Upper lobe of left lung (tissue), 4 donors: ENCODE data around the gene EIF2B5.

Experiments used
- EP300 ChIP-seq, 4 donors: sonication (generic); formaldehyde crosslinking; IDR thresholded peaks; one replicate each; pipeline ENCODE4 v1.5.1; 2017; ENCODE audit warnings: antibody characterized with exemption in 4 of 4, control low read depth in 2 of 4
- POLR2A ChIP-seq, 4 donors: fragments of 450-650 bp; IDR thresholded peaks; one replicate each; pipeline ENCODE4 v1.5.1; 2016 to 2017; ENCODE audit warnings: antibody characterized with exemption in 4 of 4, mild to moderate bottlenecking in 2 of 4
- POLR2AphosphoS5 ChIP-seq, 2 donors: sonication (generic); formaldehyde crosslinking; IDR thresholded peaks; one replicate each; pipeline ENCODE4 v1.5.1; 2017; ENCODE audit warnings: antibody characterized with exemption in 2 of 2
- TF ChIP-seq, protein P1 (sequence below), 6 experiments: fragments of 450-650 bp in 4 of 6; fragments of 200-600 bp in 2 of 6; sonication (generic) in 2 of 6; IDR thresholded peaks; one replicate each; pipeline ENCODE4 v1.5.1; 2016 to 2019; ENCODE audit warnings: antibody characterized with exemption in 6 of 6

- TF ChIP-seq, protein P1, sequence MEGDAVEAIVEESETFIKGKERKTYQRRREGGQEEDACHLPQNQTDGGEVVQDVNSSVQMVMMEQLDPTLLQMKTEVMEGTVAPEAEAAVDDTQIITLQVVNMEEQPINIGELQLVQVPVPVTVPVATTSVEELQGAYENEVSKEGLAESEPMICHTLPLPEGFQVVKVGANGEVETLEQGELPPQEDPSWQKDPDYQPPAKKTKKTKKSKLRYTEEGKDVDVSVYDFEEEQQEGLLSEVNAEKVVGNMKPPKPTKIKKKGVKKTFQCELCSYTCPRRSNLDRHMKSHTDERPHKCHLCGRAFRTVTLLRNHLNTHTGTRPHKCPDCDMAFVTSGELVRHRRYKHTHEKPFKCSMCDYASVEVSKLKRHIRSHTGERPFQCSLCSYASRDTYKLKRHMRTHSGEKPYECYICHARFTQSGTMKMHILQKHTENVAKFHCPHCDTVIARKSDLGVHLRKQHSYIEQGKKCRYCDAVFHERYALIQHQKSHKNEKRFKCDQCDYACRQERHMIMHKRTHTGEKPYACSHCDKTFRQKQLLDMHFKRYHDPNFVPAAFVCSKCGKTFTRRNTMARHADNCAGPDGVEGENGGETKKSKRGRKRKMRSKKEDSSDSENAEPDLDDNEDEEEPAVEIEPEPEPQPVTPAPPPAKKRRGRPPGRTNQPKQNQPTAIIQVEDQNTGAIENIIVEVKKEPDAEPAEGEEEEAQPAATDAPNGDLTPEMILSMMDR (IDR thresholded peaks at IDR 0.05), result no peak
- TF ChIP-seq POLR2A (IDR thresholded peaks at IDR 0.05) (no peak), POLR2AphosphoS5 (IDR thresholded peaks at IDR 0.05) (no peak), EP300 (IDR thresholded peaks at IDR 0.05) (no peak)
These were observed 37.7 kb downstream of the EIF2B5 start for GRCh38 chr3:184172681-184173373.
